Measurements from ENCODE around the gene HOXD3. TPM values are rescaled to one million over a fixed set of nuclear protein-coding genes. Genes with fewer than 3 reads are reported as not detected.
A peak's percentile ranks its signal among the peaks of the same experiment; 100 is the strongest.

The HOXD3 gene
- total and polyA plus RNA-seq, 2 experiments from 2014 or later, result 2.3 to 3.2 TPM

- Histone ChIP-seq H3F3A (ENCODE audit: insufficient read depth) (peaks cover 43% of the 10 kb centered on the region), H3K4me1 (ENCODE audit: insufficient read depth) (peaks cover 27% of the 10 kb centered on the region), H2AFZ (peak overlapping the region; percentile 68), H3K9ac (peak overlapping the region; percentile 97), H3K9me3 (ENCODE audit: low read depth) (no peaks in the 10 kb centered on the region), H3K4me3 (peak overlapping the region; percentile 90), H3K79me2 (ENCODE audit: insufficient read depth) (peaks cover 65% of the 10 kb centered on the region), H3K27ac (peak overlapping the region; percentile 97), H3K4me2 (ENCODE audit: unreplicated experiment) (peak overlapping the region; percentile 97), H3K9me2 (ENCODE audit: insufficient read depth) (no peaks in the 10 kb centered on the region), H3K36me3 (ENCODE audit: low read depth) (no peaks in the 10 kb centered on the region), H3K27me3 (replicated peaks; ENCODE audit: insufficient read depth) (no peaks in the 10 kb centered on the region), H4K20me1 (ENCODE audit: insufficient read depth) (no peaks in the 10 kb centered on the region)
- TF ChIP-seq EZH2 (IDR thresholded peaks at IDR 0.05; ENCODE audit: insufficient read depth, poor library complexity, severe bottlenecking) (no peak), EZH2phosphoT487 (IDR thresholded peaks at IDR 0.05; ENCODE audit: insufficient read depth, low read depth) (0 out of 2 replicates have a peak, but pooled peaks have one; percentile 22)
- 4 to 6% methylated on average over 49 of the region's 49 CpGs for WGBS, 2 experiments (ENCODE audit: low coverage in 1 of 2, low lambda C conversion rate in 2 of 2, missing lambda C conversion rate in 2 of 2)
- in situ Hi-C loops (cut with MboI), result loop anchor here (5.0 to 10.0 kb wide), 3 partner anchors 509 to 1019 kb away; no protein-coding TSS in a partner anchor
- peak; percentile 71 for DNase-seq
Observed at GRCh38 chr2:176128172-176128981, 28.7 kb upstream of the HOXD3 start.

GRCh38 chr2:176128982-176129796 is 27.9 kb upstream of the HOXD3 start, which contains the start of gene HOXD8:
Gene HOXD8 (plus strand): TSS chr2:176129705. CDS start chr2:176130367, 662 bp downstream.
- DNase-seq, result peak; percentile 96
- H4K20me1 ChIP-seq (ENCODE audit: insufficient read depth), result no peaks in the 10 kb centered on the region
- H3K9ac ChIP-seq, result peak within 1 kb of the TSS; percentile 97
- TF ChIP-seq EZH2 (IDR thresholded peaks at IDR 0.05; ENCODE audit: insufficient read depth, poor library complexity, severe bottlenecking), result no peak
- TF ChIP-seq EZH2phosphoT487 (IDR thresholded peaks at IDR 0.05; ENCODE audit: insufficient read depth, low read depth), result 0 out of 2 replicates have a peak, but pooled peaks have one; percentile 16
- peak within 1 kb of the TSS; percentile 100 for H3K4me2 ChIP-seq (ENCODE audit: unreplicated experiment)
- no peaks in the 10 kb centered on the region for H3K9me2 ChIP-seq (ENCODE audit: insufficient read depth)
- H3K4me1 ChIP-seq (ENCODE audit: insufficient read depth), result peaks cover 29% of the 10 kb centered on the region
- peaks cover 50% of the 10 kb centered on the region for H3F3A ChIP-seq (ENCODE audit: insufficient read depth)
- 0 to 1% methylated on average over 54 to 55 of the region's 64 CpGs for WGBS, 2 experiments (ENCODE audit: low coverage in 1 of 2, low lambda C conversion rate in 2 of 2, missing lambda C conversion rate in 2 of 2)
- peak within 1 kb of the TSS; percentile 90 for H3K4me3 ChIP-seq
- no peaks in the 10 kb centered on the region for H3K36me3 ChIP-seq (ENCODE audit: low read depth)
- no peaks in the 10 kb centered on the region for H3K9me3 ChIP-seq (ENCODE audit: low read depth)
- peak within 1 kb of the TSS; percentile 97 for H3K27ac ChIP-seq
- no peaks in the 10 kb centered on the region for H3K27me3 ChIP-seq (replicated peaks; ENCODE audit: insufficient read depth)
- in situ Hi-C loops (cut with MboI), result loop anchor here (5.0 to 10.0 kb wide), 3 partner anchors 508 to 1018 kb away; no protein-coding TSS in a partner anchor
- H3K79me2 ChIP-seq (ENCODE audit: insufficient read depth), result peaks cover 65% of the 10 kb centered on the region
- peak within 1 kb of the TSS; percentile 68 for H2AFZ ChIP-seq

GRCh38 chr2:176129813-176130146 is 27.3 kb upstream of the HOXD3 start:
- TF ChIP-seq EZH2phosphoT487 (IDR thresholded peaks at IDR 0.05; ENCODE audit: insufficient read depth, low read depth) (no peak), EZH2 (IDR thresholded peaks at IDR 0.05; ENCODE audit: insufficient read depth, poor library complexity, severe bottlenecking) (no peak)
- H3K9ac ChIP-seq, result peak overlapping the region; percentile 97
- no peaks in the 10 kb centered on the region for H3K9me2 ChIP-seq (ENCODE audit: insufficient read depth)
- H4K20me1 ChIP-seq (ENCODE audit: insufficient read depth), result no peaks in the 10 kb centered on the region
- H3K4me1 ChIP-seq (ENCODE audit: insufficient read depth), result peaks cover 34% of the 10 kb centered on the region
- H3K4me3 ChIP-seq, result peak overlapping the region; percentile 90
- peaks cover 56% of the 10 kb centered on the region for H3F3A ChIP-seq (ENCODE audit: insufficient read depth)
- H2AFZ ChIP-seq, result peak overlapping the region; percentile 68; the same call in 1 of the 2 replicates
- in situ Hi-C loops (cut with MboI), result loop anchor here (5.0 to 10.0 kb wide), 3 partner anchors 508 to 1018 kb away; no protein-coding TSS in a partner anchor
- H3K27ac ChIP-seq, result peak overlapping the region; percentile 97
- DNase-seq, result no peak
- H3K36me3 ChIP-seq (ENCODE audit: low read depth), result no peaks in the 10 kb centered on the region
- no peaks in the 10 kb centered on the region for H3K9me3 ChIP-seq (ENCODE audit: low read depth)
- H3K4me2 ChIP-seq (ENCODE audit: unreplicated experiment), result peak overlapping the region; percentile 97
- 0 to 1% methylated on average over 12 to 43 of the region's 43 CpGs for WGBS, 2 experiments (ENCODE audit: low coverage in 1 of 2, low lambda C conversion rate in 2 of 2, missing lambda C conversion rate in 2 of 2)
- no peaks in the 10 kb centered on the region for H3K27me3 ChIP-seq (replicated peaks; ENCODE audit: insufficient read depth)
- H3K79me2 ChIP-seq (ENCODE audit: insufficient read depth), result peaks cover 67% of the 10 kb centered on the region

All from GM23248 (cell line).